ENCODE measurements around the gene RLBP1.

Gene RLBP1

GRCh38 chr15:89217031-89217430 is 4.3 kb downstream of the RLBP1 start:
- no peak for TF ChIP-seq CTCF (IDR thresholded peaks at IDR 0.05; ENCODE audit: insufficient read depth, low read length)
- TF ChIP-seq GABPA (IDR thresholded peaks at IDR 0.05; ENCODE audit: low read depth) = no peak
- no peak for TF ChIP-seq REST (IDR thresholded peaks at IDR 0.05; ENCODE audit: insufficient replicate concordance, low read depth)
- TF ChIP-seq POLR2AphosphoS5 (IDR thresholded peaks at IDR 0.05; ENCODE audit: low read depth) = no peak
- TF ChIP-seq SPI1 (IDR thresholded peaks at IDR 0.05; ENCODE audit: borderline replicate concordance, low read depth) = no peak
- H3K4me3 ChIP-seq (replicated peaks; ENCODE audit: insufficient read depth, low read length) = no peak overlapping the region
- no peak overlapping the region for H3K27ac ChIP-seq (replicated peaks)
- no peaks in the 10 kb centered on the region for H3K27me3 ChIP-seq (ENCODE audit: insufficient read depth, poor library complexity, severe bottlenecking)
- no peak for DNase-seq (ENCODE audit: low read depth in 1 of 2, low spot score in 1 of 2)

GRCh38 chr15:89215627-89216026 is 5.8 kb downstream of the RLBP1 start:
- H3K27me3 ChIP-seq (ENCODE audit: insufficient read depth, poor library complexity, severe bottlenecking) = no peaks in the 10 kb centered on the region
- H3K27ac ChIP-seq (replicated peaks) = no peak overlapping the region
- H3K4me3 ChIP-seq (replicated peaks; ENCODE audit: insufficient read depth, low read length) = no peak overlapping the region
- no peak for DNase-seq (ENCODE audit: low read depth in 1 of 2, low spot score in 1 of 2)
- TF ChIP-seq GABPA (IDR thresholded peaks at IDR 0.05; ENCODE audit: low read depth) (no peak), REST (IDR thresholded peaks at IDR 0.05; ENCODE audit: insufficient replicate concordance, low read depth) (no peak), SPI1 (IDR thresholded peaks at IDR 0.05; ENCODE audit: borderline replicate concordance, low read depth) (no peak), POLR2AphosphoS5 (IDR thresholded peaks at IDR 0.05; ENCODE audit: low read depth) (no peak), CTCF (IDR thresholded peaks at IDR 0.05; ENCODE audit: insufficient read depth, low read length) (no peak)

GRCh38 chr15:89211678-89212170 is 9.7 kb downstream of the RLBP1 start:
- peak in 1 of 2 experiments; percentile 18 for DNase-seq (ENCODE audit: low read depth in 1 of 2, low spot score in 1 of 2)
- Histone ChIP-seq H3K27ac (replicated peaks) (no peak overlapping the region), H3K27me3 (ENCODE audit: insufficient read depth, poor library complexity, severe bottlenecking) (no peaks in the 10 kb centered on the region), H3K4me3 (replicated peaks; ENCODE audit: insufficient read depth, low read length) (no peak overlapping the region)
- TF ChIP-seq SPI1 (IDR thresholded peaks at IDR 0.05; ENCODE audit: borderline replicate concordance, low read depth) (no peak), REST (IDR thresholded peaks at IDR 0.05; ENCODE audit: insufficient replicate concordance, low read depth) (no peak), CTCF (IDR thresholded peaks at IDR 0.05; ENCODE audit: insufficient read depth, low read length) (no peak), GABPA (IDR thresholded peaks at IDR 0.05; ENCODE audit: low read depth) (no peak), POLR2AphosphoS5 (IDR thresholded peaks at IDR 0.05; ENCODE audit: low read depth) (no peak)

Measured in HL-60 (cell line).